ENCODE results near the gene BPTF. TPM values are rescaled to one million over a fixed set of nuclear protein-coding genes. Genes with fewer than 3 reads are reported as not detected.
A peak's percentile ranks its signal among the peaks of the same experiment; 100 is the strongest.
"Not testable (repeated sequence)": the region's sequence is repeated elsewhere in the genome, so short reads cannot be mapped to it uniquely, and the experiment has no call there.

BPTF gene
- total and polyA plus RNA-seq, 12 donors = 17.3 to 91.6 (median 62.2) TPM

DNA sequence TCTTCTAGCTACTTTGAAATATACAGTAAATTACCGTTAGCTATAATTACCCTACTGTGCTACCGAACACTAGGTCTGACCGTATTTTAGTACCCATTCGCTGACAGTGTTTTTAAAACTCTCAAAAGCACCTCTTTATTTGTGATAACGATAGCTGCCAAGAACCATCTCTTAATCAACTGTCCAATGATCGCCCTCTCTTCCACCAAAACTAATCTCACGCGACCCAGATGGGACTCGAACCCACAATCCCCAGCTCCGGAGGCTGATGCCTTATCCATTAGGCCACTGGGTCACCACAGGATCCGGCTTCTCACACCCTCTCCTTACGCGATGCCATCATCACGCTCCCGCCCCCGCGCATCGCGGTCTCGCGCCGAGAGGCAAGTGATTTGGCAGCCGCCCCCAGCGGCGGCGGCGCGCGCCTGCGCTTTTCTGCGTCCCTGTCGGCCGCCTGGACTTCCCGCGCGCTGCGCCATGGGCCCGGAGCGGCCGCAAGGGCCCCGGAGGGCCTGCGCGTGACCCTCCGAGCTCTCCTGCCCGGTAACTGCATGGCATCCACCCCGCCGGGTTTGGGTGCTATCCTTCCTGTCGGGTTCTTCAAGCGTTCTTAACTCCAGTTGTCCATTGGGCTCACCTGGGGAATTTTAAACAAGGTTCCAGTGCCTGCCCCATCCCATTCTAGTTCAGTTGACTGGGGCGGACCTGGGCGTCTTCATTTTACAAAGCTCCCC, 194.5 kb downstream of the BPTF start:
- H3K4me3 ChIP-seq = peak overlapping the region in 2 of 4 donors; percentile 60 to 64
- H3K4me1 ChIP-seq (replicated peaks in 1 of 2) = peaks cover 0 to 4% of the 10 kb centered on the region in 2 donors
- intact Hi-C loops (cut with DNase I) = loop anchor here in 1 of 2 donors (10.0 kb wide), 1 partner anchor 55 kb away; no protein-coding TSS in a partner anchor
- peak; percentile 69 to 81 for TF ChIP-seq POLR2A (IDR thresholded peaks at IDR 0.05)
- TF ChIP-seq, protein P1, sequence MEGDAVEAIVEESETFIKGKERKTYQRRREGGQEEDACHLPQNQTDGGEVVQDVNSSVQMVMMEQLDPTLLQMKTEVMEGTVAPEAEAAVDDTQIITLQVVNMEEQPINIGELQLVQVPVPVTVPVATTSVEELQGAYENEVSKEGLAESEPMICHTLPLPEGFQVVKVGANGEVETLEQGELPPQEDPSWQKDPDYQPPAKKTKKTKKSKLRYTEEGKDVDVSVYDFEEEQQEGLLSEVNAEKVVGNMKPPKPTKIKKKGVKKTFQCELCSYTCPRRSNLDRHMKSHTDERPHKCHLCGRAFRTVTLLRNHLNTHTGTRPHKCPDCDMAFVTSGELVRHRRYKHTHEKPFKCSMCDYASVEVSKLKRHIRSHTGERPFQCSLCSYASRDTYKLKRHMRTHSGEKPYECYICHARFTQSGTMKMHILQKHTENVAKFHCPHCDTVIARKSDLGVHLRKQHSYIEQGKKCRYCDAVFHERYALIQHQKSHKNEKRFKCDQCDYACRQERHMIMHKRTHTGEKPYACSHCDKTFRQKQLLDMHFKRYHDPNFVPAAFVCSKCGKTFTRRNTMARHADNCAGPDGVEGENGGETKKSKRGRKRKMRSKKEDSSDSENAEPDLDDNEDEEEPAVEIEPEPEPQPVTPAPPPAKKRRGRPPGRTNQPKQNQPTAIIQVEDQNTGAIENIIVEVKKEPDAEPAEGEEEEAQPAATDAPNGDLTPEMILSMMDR (IDR thresholded peaks at IDR 0.05) = peak in 5 of 6 experiments; percentile 42 to 83 (median 67)
- H3K36me3 ChIP-seq (replicated peaks in 1 of 2) = no peaks in the 10 kb centered on the region
- 1 to 2% (median 1%) methylated on average over 17 to 51 of the region's 51 CpGs for WGBS, 4 donors
- DNase-seq = peak; percentile 95 to 99 (median 96)
- no peaks in the 10 kb centered on the region for H3K27me3 ChIP-seq
- H3K27ac ChIP-seq = peak overlapping the region in 4 of 5 donors; percentile 58 to 89 (median 78)
- H3K9me3 ChIP-seq (replicated peaks in 1 of 3) = no peaks in the 10 kb centered on the region

DNA sequence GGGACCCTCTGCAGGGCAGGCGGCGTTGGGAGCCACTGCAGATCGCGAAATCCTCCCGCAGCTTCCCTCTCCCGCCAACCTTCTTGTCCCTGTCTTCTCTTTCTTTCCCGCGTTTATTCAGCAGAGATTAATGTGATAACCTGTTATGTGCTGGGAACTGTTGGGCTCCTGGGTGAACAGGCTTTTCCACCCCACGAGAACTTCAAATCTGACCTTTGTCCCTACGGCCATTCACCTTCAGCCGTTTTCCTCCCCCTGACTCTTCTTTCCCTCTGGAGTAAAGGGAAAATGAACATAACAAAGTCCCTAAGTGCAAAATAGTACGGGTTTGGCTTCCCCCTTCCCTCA, 195.1 kb downstream of the BPTF start:
- intact Hi-C loops (cut with DNase I) = no loop called here
- H3K36me3 ChIP-seq (replicated peaks in 1 of 2) = no peaks in the 10 kb centered on the region
- peak overlapping the region in 2 of 4 donors; percentile 60 to 64 for H3K4me3 ChIP-seq
- DNase-seq = peak in 1 of 7 donors; percentile 13
- H3K27me3 ChIP-seq = no peaks in the 10 kb centered on the region
- TF ChIP-seq, protein P1 (IDR thresholded peaks at IDR 0.05) = no peak
- TF ChIP-seq POLR2A (IDR thresholded peaks at IDR 0.05) = no peak
- H3K9me3 ChIP-seq (replicated peaks in 1 of 3) = no peaks in the 10 kb centered on the region
- peak overlapping the region in 4 of 5 donors; percentile 58 to 89 (median 78) for H3K27ac ChIP-seq
- WGBS, 4 donors = 1 to 3% (median 2%) methylated on average over 12 of the region's 12 CpGs
- peaks cover 0 to 4% of the 10 kb centered on the region in 2 donors for H3K4me1 ChIP-seq (replicated peaks in 1 of 2)

DNA sequence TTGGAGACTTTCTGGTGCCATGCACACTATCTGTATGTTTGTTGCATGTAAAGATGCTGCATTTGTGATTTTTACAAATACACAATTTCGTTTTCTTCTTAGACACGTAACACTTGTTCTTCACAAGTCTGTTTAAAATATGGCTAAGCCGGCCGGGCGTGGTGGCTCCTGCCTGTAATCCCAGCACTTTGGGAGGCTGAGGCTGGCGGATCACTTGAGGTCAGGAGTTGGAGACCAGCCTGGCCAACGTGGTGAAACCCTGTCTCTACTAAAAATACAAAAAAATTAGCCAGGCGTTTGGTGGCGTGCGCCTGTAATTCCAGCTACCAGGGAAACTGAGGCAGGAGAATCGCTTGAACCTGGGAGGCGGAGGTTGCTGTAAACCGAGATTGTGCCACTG, 195.5 kb downstream of the BPTF start:
- H3K36me3 ChIP-seq (replicated peaks in 1 of 2); H3K9me3 ChIP-seq (replicated peaks in 1 of 3); H3K4me1 ChIP-seq (replicated peaks in 1 of 2); DNase-seq; intact Hi-C loops (cut with DNase I); H3K27me3 ChIP-seq: not testable (repeated sequence)
- 84 to 88% (median 87%) methylated on average over 13 of the region's 13 CpGs for WGBS, 4 donors
- Histone ChIP-seq H3K27ac (peak overlapping the region in 4 of 5 donors; percentile 58 to 89 (median 78)), H3K4me3 (peak overlapping the region in 1 of 4 donors; percentile 64)

DNA sequence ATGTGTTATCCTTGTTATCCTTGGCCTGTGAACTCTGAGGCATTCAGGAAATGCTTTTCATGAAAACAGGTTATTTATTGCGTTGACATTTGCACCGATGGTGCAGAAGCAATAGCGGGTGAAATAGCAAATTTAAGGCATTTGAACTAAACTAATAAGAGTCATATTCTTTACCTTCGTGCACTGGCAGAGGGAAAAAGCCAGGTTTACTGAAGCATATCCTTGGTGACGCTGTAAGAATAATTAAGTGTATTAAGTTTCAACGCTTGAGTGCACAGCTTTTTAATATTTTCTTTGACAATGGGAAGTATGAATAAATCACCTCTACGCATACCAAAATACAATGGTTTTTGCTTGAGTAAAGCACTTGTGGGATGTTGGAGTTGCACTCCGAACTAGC, 196.7 kb downstream of the BPTF start:
- 77 to 85% (median 80%) methylated on average over 8 of the region's 8 CpGs for WGBS, 4 donors
- intact Hi-C loops (cut with DNase I) = no loop called here
- no peaks in the 10 kb centered on the region for H3K27me3 ChIP-seq

DNA sequence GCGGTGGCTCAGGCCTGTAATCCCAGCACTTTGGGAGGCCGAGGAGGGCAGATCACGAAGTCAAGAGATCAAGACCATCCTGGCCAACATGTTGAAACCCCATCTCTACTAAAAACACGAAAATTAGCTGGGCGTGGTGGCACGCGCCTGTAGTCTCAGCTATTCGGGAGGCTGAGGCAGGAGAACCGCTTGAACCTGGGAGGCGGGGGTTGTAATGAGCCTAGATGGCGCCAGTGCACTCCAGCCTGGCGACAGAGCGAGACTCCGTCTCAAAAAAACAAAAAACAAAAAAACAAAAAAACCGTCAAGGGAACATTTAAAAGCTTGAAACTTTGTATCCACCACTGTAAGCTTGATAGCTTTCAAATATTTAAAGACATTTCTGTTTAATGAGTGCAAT, 197.2 kb downstream of the BPTF start:
- H3K4me3 ChIP-seq; H3K27me3 ChIP-seq; H3K36me3 ChIP-seq (replicated peaks in 1 of 2); DNase-seq; intact Hi-C loops (cut with DNase I); H3K9me3 ChIP-seq (replicated peaks in 1 of 3); H3K27ac ChIP-seq; H3K4me1 ChIP-seq (replicated peaks in 1 of 2): not testable (repeated sequence)
- 95 to 99% (median 97%) methylated on average over 15 of the region's 15 CpGs for WGBS, 4 donors

More for the DNA sequence above, 196.7 kb downstream of the BPTF start:
- no peak overlapping the region for H3K27ac ChIP-seq
- no peak for DNase-seq
- no peak overlapping the region for H3K4me3 ChIP-seq
- H3K9me3 ChIP-seq (replicated peaks in 1 of 3) = no peaks in the 10 kb centered on the region
- TF ChIP-seq, protein P1 (IDR thresholded peaks at IDR 0.05) = no peak
- no peak for TF ChIP-seq POLR2A (IDR thresholded peaks at IDR 0.05)
- H3K4me1 ChIP-seq (replicated peaks in 1 of 2) = peaks cover 0 to 4% of the 10 kb centered on the region in 2 donors
- H3K36me3 ChIP-seq (replicated peaks in 1 of 2) = no peaks in the 10 kb centered on the region

Measured in adrenal gland (tissue), 12 donors.